ENCODE data around the gene EBF3. TPM values are rescaled to one million over a fixed set of nuclear protein-coding genes. Genes with fewer than 3 reads are reported as not detected.

EBF3 gene
- total RNA-seq, 1 experiment from 2014 or later: 0.12 TPM

- no peak overlapping the region for H3K9ac ChIP-seq (ENCODE audit: low read length)
- TF ChIP-seq SRF (IDR thresholded peaks at IDR 0.05; ENCODE audit: low read depth): no peak
- no peak for TF ChIP-seq TCF7L2 (IDR thresholded peaks at IDR 0.05; ENCODE audit: borderline replicate concordance, extremely low read depth, insufficient read depth, insufficient read length)
- no peak for TF ChIP-seq EZH2 (IDR thresholded peaks at IDR 0.05)
- no peak for TF ChIP-seq CBX3 (IDR thresholded peaks at IDR 0.05; ENCODE audit: low read depth)
- TF ChIP-seq JUND (IDR thresholded peaks at IDR 0.05): no peak
- no peak for TF ChIP-seq ZNF274 (IDR thresholded peaks at IDR 0.05; ENCODE audit: low read depth, low read length)
- TF ChIP-seq FOSL1 (IDR thresholded peaks at IDR 0.05; ENCODE audit: low read depth): no peak
- no peak for TF ChIP-seq SIN3A (IDR thresholded peaks at IDR 0.05; ENCODE audit: low read depth)
- TF ChIP-seq POLR2AphosphoS5 (IDR thresholded peaks at IDR 0.05; ENCODE audit: low read depth, low read length): no peak
- TF ChIP-seq, protein P1, sequence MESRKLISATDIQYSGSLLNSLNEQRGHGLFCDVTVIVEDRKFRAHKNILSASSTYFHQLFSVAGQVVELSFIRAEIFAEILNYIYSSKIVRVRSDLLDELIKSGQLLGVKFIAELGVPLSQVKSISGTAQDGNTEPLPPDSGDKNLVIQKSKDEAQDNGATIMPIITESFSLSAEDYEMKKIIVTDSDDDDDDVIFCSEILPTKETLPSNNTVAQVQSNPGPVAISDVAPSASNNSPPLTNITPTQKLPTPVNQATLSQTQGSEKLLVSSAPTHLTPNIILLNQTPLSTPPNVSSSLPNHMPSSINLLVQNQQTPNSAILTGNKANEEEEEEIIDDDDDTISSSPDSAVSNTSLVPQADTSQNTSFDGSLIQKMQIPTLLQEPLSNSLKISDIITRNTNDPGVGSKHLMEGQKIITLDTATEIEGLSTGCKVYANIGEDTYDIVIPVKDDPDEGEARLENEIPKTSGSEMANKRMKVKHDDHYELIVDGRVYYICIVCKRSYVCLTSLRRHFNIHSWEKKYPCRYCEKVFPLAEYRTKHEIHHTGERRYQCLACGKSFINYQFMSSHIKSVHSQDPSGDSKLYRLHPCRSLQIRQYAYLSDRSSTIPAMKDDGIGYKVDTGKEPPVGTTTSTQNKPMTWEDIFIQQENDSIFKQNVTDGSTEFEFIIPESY (IDR thresholded peaks at IDR 0.05; ENCODE audit: extremely low read depth, insufficient replicate concordance, low read length): no peak
- no peak for TF ChIP-seq YY1 (IDR thresholded peaks at IDR 0.05; ENCODE audit: extremely low read depth, insufficient replicate concordance, low read depth, low read length)
- TF ChIP-seq, protein P2, sequence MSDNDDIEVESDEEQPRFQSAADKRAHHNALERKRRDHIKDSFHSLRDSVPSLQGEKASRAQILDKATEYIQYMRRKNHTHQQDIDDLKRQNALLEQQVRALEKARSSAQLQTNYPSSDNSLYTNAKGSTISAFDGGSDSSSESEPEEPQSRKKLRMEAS (IDR thresholded peaks at IDR 0.05): no peak
- TF ChIP-seq RAD21 (IDR thresholded peaks at IDR 0.05; ENCODE audit: low read depth): no peak
- TF ChIP-seq CTCF (IDR thresholded peaks at IDR 0.05 in 2 of 3, conservative IDR thresholded peaks at IDR 0.05 in 1 of 3; ENCODE audit: borderline replicate concordance in 1 of 3, insufficient read depth in 1 of 3, low read depth in 2 of 3, low read length in 2 of 3): no peak
- no peak for TF ChIP-seq EZH2phosphoT487 (IDR thresholded peaks at IDR 0.05; ENCODE audit: borderline replicate concordance)
- TF ChIP-seq, protein P3, sequence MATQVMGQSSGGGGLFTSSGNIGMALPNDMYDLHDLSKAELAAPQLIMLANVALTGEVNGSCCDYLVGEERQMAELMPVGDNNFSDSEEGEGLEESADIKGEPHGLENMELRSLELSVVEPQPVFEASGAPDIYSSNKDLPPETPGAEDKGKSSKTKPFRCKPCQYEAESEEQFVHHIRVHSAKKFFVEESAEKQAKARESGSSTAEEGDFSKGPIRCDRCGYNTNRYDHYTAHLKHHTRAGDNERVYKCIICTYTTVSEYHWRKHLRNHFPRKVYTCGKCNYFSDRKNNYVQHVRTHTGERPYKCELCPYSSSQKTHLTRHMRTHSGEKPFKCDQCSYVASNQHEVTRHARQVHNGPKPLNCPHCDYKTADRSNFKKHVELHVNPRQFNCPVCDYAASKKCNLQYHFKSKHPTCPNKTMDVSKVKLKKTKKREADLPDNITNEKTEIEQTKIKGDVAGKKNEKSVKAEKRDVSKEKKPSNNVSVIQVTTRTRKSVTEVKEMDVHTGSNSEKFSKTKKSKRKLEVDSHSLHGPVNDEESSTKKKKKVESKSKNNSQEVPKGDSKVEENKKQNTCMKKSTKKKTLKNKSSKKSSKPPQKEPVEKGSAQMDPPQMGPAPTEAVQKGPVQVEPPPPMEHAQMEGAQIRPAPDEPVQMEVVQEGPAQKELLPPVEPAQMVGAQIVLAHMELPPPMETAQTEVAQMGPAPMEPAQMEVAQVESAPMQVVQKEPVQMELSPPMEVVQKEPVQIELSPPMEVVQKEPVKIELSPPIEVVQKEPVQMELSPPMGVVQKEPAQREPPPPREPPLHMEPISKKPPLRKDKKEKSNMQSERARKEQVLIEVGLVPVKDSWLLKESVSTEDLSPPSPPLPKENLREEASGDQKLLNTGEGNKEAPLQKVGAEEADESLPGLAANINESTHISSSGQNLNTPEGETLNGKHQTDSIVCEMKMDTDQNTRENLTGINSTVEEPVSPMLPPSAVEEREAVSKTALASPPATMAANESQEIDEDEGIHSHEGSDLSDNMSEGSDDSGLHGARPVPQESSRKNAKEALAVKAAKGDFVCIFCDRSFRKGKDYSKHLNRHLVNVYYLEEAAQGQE (IDR thresholded peaks at IDR 0.05; ENCODE audit: low read depth): no peak
- no peak for TF ChIP-seq CEBPB (IDR thresholded peaks at IDR 0.05; ENCODE audit: low read depth)
- no peak for TF ChIP-seq ELF1 (IDR thresholded peaks at IDR 0.05; ENCODE audit: borderline replicate concordance, low read depth)
- TF ChIP-seq POLR2A (IDR thresholded peaks at IDR 0.05; ENCODE audit: borderline replicate concordance, extremely low read depth, insufficient read depth, insufficient read length): no peak
- TF ChIP-seq EGR1 (IDR thresholded peaks at IDR 0.05; ENCODE audit: low read depth): no peak
- H3K79me2 ChIP-seq (ENCODE audit: insufficient read depth, low read length): no peaks in the 10 kb centered on the region
- H3K4me2 ChIP-seq (ENCODE audit: low read length): no peak overlapping the region
- DNase-seq (ENCODE audit: low read depth, low spot score) (no peak), ATAC-seq (no peak)
- ChIA-PET RAD21 (ENCODE audit: low non-redundant PET in 1 of 2, low total read pairs in 2 of 2, uncharacterized antibody in 2 of 2, unreplicated experiment in 2 of 2) (no interaction called here), CTCF (no interaction called here), POLR2A (no interaction called here)
- H3K36me3 ChIP-seq (ENCODE audit: control insufficient read depth in 1 of 2, insufficient read depth in 2 of 2, low read length in 2 of 2): no peaks in the 10 kb centered on the region
- no peaks in the 10 kb centered on the region for H3K9me2 ChIP-seq (ENCODE audit: insufficient read depth)
- H4K20me1 ChIP-seq (ENCODE audit: insufficient read depth): no peaks in the 10 kb centered on the region
- no peak overlapping the region for H3K4me3 ChIP-seq (replicated peaks in 1 of 2; ENCODE audit: low read depth in 1 of 2, low read length in 2 of 2)
- intact Hi-C loops (cut with micrococcal nuclease): no loop called here
- no peaks in the 10 kb centered on the region for H3K9me3 ChIP-seq (ENCODE audit: control insufficient read depth in 1 of 2, insufficient read depth in 1 of 2, low read depth in 1 of 2, low read length in 2 of 2)
- H2AFZ ChIP-seq (ENCODE audit: low read depth, low read length, poor library complexity, severe bottlenecking): no peak overlapping the region
- no TSS peak for BruUV-seq (replicated peaks)
- no peaks in the 10 kb centered on the region for H3K27me3 ChIP-seq (ENCODE audit: insufficient read depth, low read length)
- no peaks in the 10 kb centered on the region for H3K4me1 ChIP-seq (ENCODE audit: control insufficient read depth in 1 of 2, insufficient read depth in 2 of 2, low read length in 2 of 2)
- no peak overlapping the region for H3K27ac ChIP-seq (ENCODE audit: low read depth, low read length)
These were observed 45.7 kb downstream of the EBF3 start for GRCh38 chr10:129918401-129918800.

Measured in HCT116 (cell line).